H1 (cell line): ENCODE data around the gene POU3F1. TPM values are rescaled to one million over a fixed set of nuclear protein-coding genes. Genes with fewer than 3 reads are reported as not detected.

ENCODE experiments used
- CTCF ChIA-PET: fragments of 300-600 bp; sonication (Branson Sonifier 250); formaldehyde crosslinking; loops from one replicate; lab custom pipeline; 2021; ENCODE audit not compliant: partially characterized antibody; lab: Charles Lee
- POLR2A ChIA-PET: fragments of 300-600 bp; sonication (Branson Sonifier 250); formaldehyde crosslinking; loops from one replicate; lab custom pipeline; 2021; ENCODE audit warnings: inconsistent platforms; ENCODE audit not compliant: partially characterized antibody; lab: Charles Lee
- DNase-seq, 2 experiments: peaks; one replicate each; pipeline versions ENCODE4 v3.0.0 to v3.0.0-alpha.2; 2010 to 2022; ENCODE audit warnings: low spot score in 2 of 2, low read depth in 1 of 2, mixed read lengths in 1 of 2
- FAIRE-seq: peaks from 2 replicates; lab custom pipeline; 2011; peaks lifted over from hg19 to GRCh38; lab: Jason Lieb, UNC
- H2AFZ ChIP-seq: 2 replicates; pipeline ENCODE4 v1.8.1; 2012; ENCODE audit warnings: low read length, inconsistent platforms
- H2AK5ac ChIP-seq: 2 replicates; pipeline ENCODE4 v1.6.1; 2013; ENCODE audit warnings: low read depth, low read length
- H2BK120ac ChIP-seq: replicated peaks from 2 replicates; pipeline ENCODE3; 2013; ENCODE audit warnings: low read depth, low read length, inconsistent platforms
- H2BK12ac ChIP-seq: 2 replicates; pipeline ENCODE4 v1.6.1; 2013; ENCODE audit warnings: low read depth, low read length
- H2BK15ac ChIP-seq: 2 replicates; pipeline ENCODE4 v1.6.1; 2013; ENCODE audit warnings: low read length
- H2BK20ac ChIP-seq: 2 replicates; pipeline ENCODE4 v1.6.1; 2013; ENCODE audit warnings: low read length
- H2BK5ac ChIP-seq: 2 replicates; pipeline ENCODE4 v1.6.1; 2013; ENCODE audit warnings: low read depth, low read length
- H3K14ac ChIP-seq: 2 replicates; pipeline ENCODE4 v1.6.1; 2013; ENCODE audit warnings: inconsistent platforms; ENCODE audit not compliant: insufficient read length
- H3K18ac ChIP-seq: 2 replicates; pipeline ENCODE4 v1.6.1; 2013; ENCODE audit warnings: low read length; ENCODE audit errors: extremely low read depth
- H3K23ac ChIP-seq: 2 replicates; pipeline ENCODE4 v1.6.1; 2013; ENCODE audit warnings: inconsistent platforms; ENCODE audit not compliant: insufficient read length
- H3K23me2 ChIP-seq: 2 replicates; pipeline ENCODE4 v1.6.1; 2013; ENCODE audit warnings: low read depth, low read length
- H3K27ac ChIP-seq: 2 replicates; pipeline ENCODE4 v1.6.1; 2011; ENCODE audit warnings: low read depth, low read length, inconsistent platforms
- H3K27me3 ChIP-seq, 4 experiments: replicated peaks in 1 of 4; 1 replicate in 1 of 4; 2 replicates in 3 of 4; pipeline versions ENCODE4 v1.6.1 to v1.8.1; 2011 to 2013; ENCODE audit warnings: low read length in 3 of 4, mild to moderate bottlenecking in 3 of 4, inconsistent platforms in 2 of 4, mixed read lengths in 2 of 4, moderate library complexity in 1 of 4; ENCODE audit not compliant: control insufficient read depth in 3 of 4, insufficient read depth in 3 of 4; ENCODE audit errors: extremely low read depth in 1 of 4
- H3K36me3 ChIP-seq, 4 experiments: 2 replicates each; pipeline versions ENCODE4 v1.6.1 to v1.8.1; 2011 to 2013; ENCODE audit warnings: mild to moderate bottlenecking in 4 of 4, low read length in 3 of 4, moderate library complexity in 2 of 4, control low read depth in 1 of 4, inconsistent platforms in 1 of 4; ENCODE audit not compliant: insufficient read depth in 4 of 4, control insufficient read depth in 2 of 4
- H3K4ac ChIP-seq: replicated peaks from 2 replicates; pipeline ENCODE3; 2013; ENCODE audit warnings: low read length, low read depth, mixed read lengths, inconsistent platforms; ENCODE audit not compliant: insufficient read length
- H3K4me1 ChIP-seq, 4 experiments: replicated peaks in 1 of 4; 1 replicate in 1 of 4; 2 replicates in 3 of 4; pipeline versions ENCODE4 v1.6.1 to v1.8.1; 2011 to 2013; ENCODE audit warnings: low read length in 3 of 4, inconsistent platforms in 2 of 4, mixed read lengths in 1 of 4; ENCODE audit not compliant: insufficient read depth in 4 of 4, control insufficient read depth in 3 of 4
- H3K4me2 ChIP-seq, 2 experiments: 2 replicates each; pipeline versions ENCODE4 v1.6.1 to v1.8.1; 2011 to 2013; ENCODE audit warnings: low read depth in 2 of 2, low read length in 2 of 2, control low read depth in 1 of 2, inconsistent platforms in 1 of 2, mild to moderate bottlenecking in 1 of 2; ENCODE audit not compliant: insufficient read depth in 1 of 2
- H3K4me3 ChIP-seq, 4 experiments: fragments of 200-600, 300-600 bp in 1 of 4; sonication (generic), shearing (Covaris generic), sonication (Bioruptor Twin) in 1 of 4; 2 replicates each; pipeline versions ENCODE4 v1.5.1 to v1.8.1; 2011 to 2016; ENCODE audit warnings: low read length in 4 of 4, low read depth in 3 of 4, control low read depth in 2 of 4, inconsistent platforms in 2 of 4, mild to moderate bottlenecking in 2 of 4, mixed read lengths in 1 of 4, moderate library complexity in 1 of 4; ENCODE audit not compliant: insufficient read depth in 2 of 4; ENCODE audit errors: extremely low read depth in 1 of 4
- H3K56ac ChIP-seq: replicated peaks from 2 replicates; pipeline ENCODE3; 2013; ENCODE audit warnings: low read depth, mild to moderate bottlenecking, mixed read lengths, low read length, inconsistent platforms; ENCODE audit not compliant: insufficient read length
- H3K79me1 ChIP-seq: 2 replicates; pipeline ENCODE4 v1.6.1; 2013; ENCODE audit warnings: low read depth, low read length, control low read depth
- H3K79me2 ChIP-seq, 2 experiments: 2 replicates each; pipeline versions ENCODE4 v1.6.1 to v1.8.1; 2012 to 2013; ENCODE audit warnings: low read length in 2 of 2, mild to moderate bottlenecking in 2 of 2, inconsistent platforms in 1 of 2; ENCODE audit not compliant: insufficient read depth in 2 of 2, control insufficient read depth in 1 of 2
- H3K9ac ChIP-seq, 4 experiments: replicated peaks in 1 of 4; 1 replicate in 1 of 4; 2 replicates in 3 of 4; pipeline versions ENCODE4 v1.6.1 to v1.8.1; 2011 to 2013; ENCODE audit warnings: low read depth in 3 of 4, low read length in 3 of 4, control low read depth in 2 of 4, mild to moderate bottlenecking in 2 of 4, moderate library complexity in 2 of 4, inconsistent platforms in 1 of 4; ENCODE audit errors: extremely low read depth in 1 of 4
- H3K9me3 ChIP-seq, 2 experiments: 2 replicates each; pipeline versions ENCODE4 v1.6.1 to v1.8.1; 2012 to 2013; ENCODE audit warnings: mild to moderate bottlenecking in 2 of 2, moderate library complexity in 2 of 2, control low read depth in 1 of 2, inconsistent platforms in 1 of 2, low read depth in 1 of 2, low read length in 1 of 2, mixed read lengths in 1 of 2; ENCODE audit not compliant: insufficient read depth in 2 of 2
- H4K20me1 ChIP-seq, 2 experiments: replicated peaks in 1 of 2; 2 replicates each; pipeline versions ENCODE3 to v1.8.1; 2011 to 2013; ENCODE audit warnings: inconsistent platforms in 2 of 2, low read length in 2 of 2, mild to moderate bottlenecking in 1 of 2; ENCODE audit not compliant: insufficient read depth in 2 of 2, control insufficient read depth in 1 of 2
- H4K5ac ChIP-seq: 2 replicates; pipeline ENCODE4 v1.6.1; 2013; ENCODE audit warnings: low read length, low read depth, mixed read lengths, inconsistent platforms; ENCODE audit not compliant: insufficient read length
- H4K8ac ChIP-seq: 2 replicates; pipeline ENCODE4 v1.8.0; 2013; ENCODE audit warnings: mild to moderate bottlenecking, moderate library complexity, low read length, inconsistent platforms; ENCODE audit not compliant: insufficient read depth; ENCODE audit errors: extremely low read depth
- H4K91ac ChIP-seq: replicated peaks from 2 replicates; pipeline ENCODE3; 2013; ENCODE audit warnings: low read length, mixed read lengths, inconsistent platforms; ENCODE audit not compliant: insufficient read length
- RNF2 ChIP-seq: fragments of 200-900, 300-1000 bp; sonication (generic); IDR thresholded peaks from 2 replicates; pipeline ENCODE4 v1.7.1; 2016; ENCODE audit warnings: borderline replicate concordance, low read depth, mild to moderate bottlenecking, antibody characterized with exemption, low read length; ENCODE audit not compliant: poor library complexity, severe bottlenecking; ENCODE audit errors: missing control alignments
- WGBS, 2 experiments: shearing (Covaris generic) in 1 of 2; methylation state at CpG; one replicate each; pipeline versions ENCODE4 v1.1.6 to v1.1.7; 2013 to 2015; ENCODE audit warnings: low lambda C conversion rate in 2 of 2, mixed read lengths in 2 of 2, inconsistent platforms in 1 of 2, low coverage in 1 of 2, missing lambda C conversion rate in 1 of 2; ENCODE audit not compliant: insufficient replicate concordance in 2 of 2, insufficient coverage in 1 of 2, insufficient read length in 1 of 2; ENCODE audit errors: extremely low coverage in 1 of 2, missing lambda C conversion rate in 1 of 2; 5-methylcytosine and 5-hydroxymethylcytosine counted together
- polyA plus RNA-seq, 7 experiments: library from polyadenylated mRNA; depleted of rRNA in 3 of 7; stranded (reverse) in 5 of 7; unstranded in 2 of 7; fragments of >200 nt in 5 of 7; fragments of 200-250 nt in 2 of 7; gene quantifications; 1 replicate in 5 of 7; 2 replicates in 1 of 7; 4 replicates in 1 of 7; pipeline versions ENCODE4 v1.2.1 to v1.2.3, GENCODE V29; 2011 to 2013; ENCODE audit warnings: missing spikeins in 2 of 7, mixed read lengths in 2 of 7
- total RNA-seq: library from RNA; stranded (reverse); fragmentation: NEBNext Ultra II Directional; extraction: Animal tissue kit (Norgen Biotek cat#: 25700); gene quantifications from 2 replicates; pipeline ENCODE4 v1.2.1, GENCODE V29; 2021

POU3F1 gene
- total and polyA plus RNA-seq, 2 of the 8 experiments (the other 6 are each of a cell fraction or from before 2014, with no cell fraction given), result 4.2 to 10.8 TPM

DNA sequence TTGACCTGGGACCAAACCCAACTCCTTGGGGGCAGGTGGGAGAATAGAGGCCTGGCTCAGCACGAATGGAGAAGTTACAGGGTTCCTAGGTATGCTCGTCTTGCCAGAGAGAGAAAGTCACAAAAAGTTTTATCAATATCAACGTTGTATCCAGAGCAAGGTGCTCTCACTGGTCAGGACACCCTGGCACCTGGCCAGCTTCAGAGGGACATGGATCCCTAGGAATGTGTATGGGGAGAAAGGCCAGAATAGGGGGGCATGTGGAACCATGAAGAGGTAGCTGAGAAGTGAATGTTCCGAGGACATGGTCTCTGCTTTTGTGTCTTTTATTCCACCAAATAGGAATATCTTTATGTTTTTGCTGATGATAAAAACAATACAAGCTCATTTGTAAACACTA is 9.4 kb upstream of the POU3F1 start:
- POLR2A ChIA-PET, result interaction anchor here (0.8 to 2.7 kb wide), 2 partner anchors 8 to 375 kb away, joined by 3 to 12 read pairs; partner anchors contain the start of gene POU3F1
- Histone ChIP-seq H3K23me2 (0 out of 2 replicates have a peak, but pooled peaks cover 2% of the 10 kb centered on the region), H3K56ac (no peak overlapping the region), H2BK5ac (no peak overlapping the region), H3K4me3 (no peak overlapping the region), H2BK20ac (no peak overlapping the region), H3K18ac (no peak overlapping the region), H4K5ac (no peak overlapping the region), H3K14ac (no peak overlapping the region), H2BK12ac (no peak overlapping the region), H3K4me2 (no peak overlapping the region), H2BK15ac (no peak overlapping the region), H3K79me2 (peaks cover 0 to 9% of the 10 kb centered on the region in 2 experiments; a peak in 1 of 4 replicates), H3K4ac (no peak overlapping the region), H4K8ac (no peak overlapping the region), H3K9ac (no peak overlapping the region), H3K79me1 (peaks cover 8% of the 10 kb centered on the region), H3K23ac (no peak overlapping the region), H2AK5ac (no peak overlapping the region), H2BK120ac (no peak overlapping the region), H3K27ac (no peak overlapping the region), H3K9me3 (no peaks in the 10 kb centered on the region), H3K27me3 (no peaks in the 10 kb centered on the region), H4K91ac (no peak overlapping the region), H3K36me3 (no peaks in the 10 kb centered on the region), H4K20me1 (peaks cover 4 to 5% of the 10 kb centered on the region in 2 experiments), H2AFZ (no peak overlapping the region), H3K4me1 (peaks cover 0 to 14% (median 8%) of the 10 kb centered on the region in 4 experiments)
- TF ChIP-seq RNF2, result no peak
- 79% methylated on average over 4 of the region's 4 CpGs; no CpG with 5 or more reads in 1 of the 2 experiments for WGBS, 2 experiments
- DNase-seq (no peak), FAIRE-seq (peak; percentile 32)
- CTCF ChIA-PET, result interaction anchor here (1.1 to 18.0 kb wide), 4 partner anchors 14 to 74 kb away, joined by 3 to 212 read pairs (median 4); partner anchors contain the start of gene SF3A3
